ENCODE measurements around the gene UQCC3. TPM values are rescaled to one million over a fixed set of nuclear protein-coding genes. Genes with fewer than 3 reads are reported as not detected.

Gene UQCC3
- total and polyA plus RNA-seq, 2 of the 13 experiments (the other 11 are each of a cell fraction or from before 2014, with no cell fraction given) = 7.7 to 16.0 TPM

DNA sequence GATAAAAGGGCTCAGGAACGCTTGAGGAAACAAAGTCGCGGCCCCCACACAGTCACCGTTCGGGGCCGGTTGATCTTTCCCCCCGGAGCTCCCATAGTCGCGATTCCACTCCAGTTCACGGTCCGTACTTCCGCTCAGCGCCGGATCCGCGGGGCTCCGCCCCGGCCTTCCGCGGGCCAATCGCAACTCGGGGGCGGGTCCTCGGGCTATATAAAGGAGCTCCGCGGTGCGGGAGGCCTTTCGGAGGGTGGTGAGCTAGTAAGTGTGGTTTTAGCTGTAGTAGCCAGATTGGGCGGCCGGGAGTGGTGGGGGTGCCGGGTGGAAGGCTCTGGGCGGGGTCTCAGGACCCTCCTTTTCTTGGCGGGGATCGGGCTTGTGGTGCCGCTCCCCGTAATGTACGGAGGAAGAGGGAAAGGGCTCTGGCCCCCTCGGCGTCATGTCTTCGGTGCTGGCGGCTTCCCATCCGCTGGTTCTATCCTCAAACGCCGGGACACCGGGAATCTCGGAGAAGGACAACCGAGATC is 6.3 kb upstream of the UQCC3 start, which contains the start of the genes C11orf98 and CSKMT (continued):
- TF ChIP-seq, protein P1, sequence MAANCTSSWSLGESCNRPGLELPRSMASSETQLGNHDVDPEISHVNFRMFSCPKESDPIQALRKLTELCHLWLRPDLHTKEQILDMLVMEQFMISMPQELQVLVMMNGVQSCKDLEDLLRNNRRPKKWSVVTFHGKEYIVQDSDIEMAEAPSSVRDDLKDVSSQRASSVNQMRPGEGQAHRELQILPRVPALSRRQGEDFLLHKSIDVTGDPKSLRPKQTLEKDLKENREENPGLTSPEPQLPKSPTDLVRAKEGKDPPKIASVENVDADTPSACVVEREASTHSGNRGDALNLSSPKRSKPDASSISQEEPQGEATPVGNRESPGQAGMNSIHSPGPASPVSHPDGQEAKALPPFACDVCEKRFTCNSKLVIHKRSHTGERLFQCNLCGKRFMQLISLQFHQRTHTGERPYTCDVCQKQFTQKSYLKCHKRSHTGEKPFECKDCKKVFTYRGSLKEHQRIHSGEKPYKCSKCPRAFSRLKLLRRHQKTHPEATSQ (CRISPR knock-in tag; IDR thresholded peaks at IDR 0.05; ENCODE audit: borderline replicate concordance) = 0 out of 2 replicates have a peak, but pooled peaks have one; percentile 26
- TF ChIP-seq KDM1A (CRISPR knock-in tag; IDR thresholded peaks at IDR 0.05) (no peak), MEIS2 (CRISPR knock-in tag; IDR thresholded peaks at IDR 0.05) (no peak; the same call in 1 of the 2 replicates), ZBTB3 (CRISPR knock-in tag; IDR thresholded peaks at IDR 0.05; ENCODE audit: borderline replicate concordance, low read depth) (peak; percentile 86), PHF21A (CRISPR knock-in tag; IDR thresholded peaks at IDR 0.05) (peak; percentile 47; the same call in 1 of the 2 replicates), FOXJ3 (CRISPR knock-in tag; IDR thresholded peaks at IDR 0.05; ENCODE audit: borderline replicate concordance) (no peak), SETDB1 (CRISPR knock-in tag; IDR thresholded peaks at IDR 0.05; ENCODE audit: borderline replicate concordance) (no peak), ZNF180 (CRISPR knock-in tag; IDR thresholded peaks at IDR 0.05; ENCODE audit: borderline replicate concordance, low read depth) (no peak), ZNF781 (CRISPR knock-in tag; IDR thresholded peaks at IDR 0.05; ENCODE audit: borderline replicate concordance, not compliant biosample characterization) (peak; percentile 35), MZF1 (CRISPR knock-in tag; IDR thresholded peaks at IDR 0.05; ENCODE audit: borderline replicate concordance) (no peak), ZKSCAN1 (IDR thresholded peaks at IDR 0.05; ENCODE audit: low read length) (no peak), ZNF160 (CRISPR knock-in tag; IDR thresholded peaks at IDR 0.05) (peak; percentile 29; the same call in 1 of the 2 replicates), ZBTB42 (CRISPR knock-in tag; IDR thresholded peaks at IDR 0.05) (peak; percentile 76; the same call in 1 of the 2 replicates), XRCC5 (optimal IDR thresholded peaks at IDR 0.05; ENCODE audit: low read length) (peak; percentile 28), ZNF878 (CRISPR knock-in tag; IDR thresholded peaks at IDR 0.05) (no peak; the same call in none of the 2 replicates), ZNF75D (CRISPR knock-in tag; IDR thresholded peaks at IDR 0.05; ENCODE audit: borderline replicate concordance) (peak; percentile 85; the same call in 1 of the 2 replicates), RFXAP (CRISPR knock-in tag; IDR thresholded peaks at IDR 0.05; ENCODE audit: borderline replicate concordance) (peak; percentile 55; the same call in 1 of the 2 replicates), TARDBP (CRISPR knock-in tag; IDR thresholded peaks at IDR 0.05) (no peak)
- TF ChIP-seq, protein P2, sequence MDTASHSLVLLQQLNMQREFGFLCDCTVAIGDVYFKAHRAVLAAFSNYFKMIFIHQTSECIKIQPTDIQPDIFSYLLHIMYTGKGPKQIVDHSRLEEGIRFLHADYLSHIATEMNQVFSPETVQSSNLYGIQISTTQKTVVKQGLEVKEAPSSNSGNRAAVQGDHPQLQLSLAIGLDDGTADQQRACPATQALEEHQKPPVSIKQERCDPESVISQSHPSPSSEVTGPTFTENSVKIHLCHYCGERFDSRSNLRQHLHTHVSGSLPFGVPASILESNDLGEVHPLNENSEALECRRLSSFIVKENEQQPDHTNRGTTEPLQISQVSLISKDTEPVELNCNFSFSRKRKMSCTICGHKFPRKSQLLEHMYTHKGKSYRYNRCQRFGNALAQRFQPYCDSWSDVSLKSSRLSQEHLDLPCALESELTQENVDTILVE (CRISPR knock-in tag; IDR thresholded peaks at IDR 0.05) = peak; percentile 74; the same call in 1 of the 2 replicates
- TF ChIP-seq, protein P3, sequence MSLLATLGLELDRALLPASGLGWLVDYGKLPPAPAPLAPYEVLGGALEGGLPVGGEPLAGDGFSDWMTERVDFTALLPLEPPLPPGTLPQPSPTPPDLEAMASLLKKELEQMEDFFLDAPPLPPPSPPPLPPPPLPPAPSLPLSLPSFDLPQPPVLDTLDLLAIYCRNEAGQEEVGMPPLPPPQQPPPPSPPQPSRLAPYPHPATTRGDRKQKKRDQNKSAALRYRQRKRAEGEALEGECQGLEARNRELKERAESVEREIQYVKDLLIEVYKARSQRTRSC (CRISPR knock-in tag; IDR thresholded peaks at IDR 0.05; ENCODE audit: low read depth) = no peak
- TF ChIP-seq, protein P4, sequence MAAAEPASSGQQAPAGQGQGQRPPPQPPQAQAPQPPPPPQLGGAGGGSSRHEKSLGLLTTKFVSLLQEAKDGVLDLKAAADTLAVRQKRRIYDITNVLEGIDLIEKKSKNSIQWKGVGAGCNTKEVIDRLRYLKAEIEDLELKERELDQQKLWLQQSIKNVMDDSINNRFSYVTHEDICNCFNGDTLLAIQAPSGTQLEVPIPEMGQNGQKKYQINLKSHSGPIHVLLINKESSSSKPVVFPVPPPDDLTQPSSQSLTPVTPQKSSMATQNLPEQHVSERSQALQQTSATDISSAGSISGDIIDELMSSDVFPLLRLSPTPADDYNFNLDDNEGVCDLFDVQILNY (CRISPR knock-in tag; conservative IDR thresholded peaks at IDR 0.05) = no peak
- TF ChIP-seq, protein P5, sequence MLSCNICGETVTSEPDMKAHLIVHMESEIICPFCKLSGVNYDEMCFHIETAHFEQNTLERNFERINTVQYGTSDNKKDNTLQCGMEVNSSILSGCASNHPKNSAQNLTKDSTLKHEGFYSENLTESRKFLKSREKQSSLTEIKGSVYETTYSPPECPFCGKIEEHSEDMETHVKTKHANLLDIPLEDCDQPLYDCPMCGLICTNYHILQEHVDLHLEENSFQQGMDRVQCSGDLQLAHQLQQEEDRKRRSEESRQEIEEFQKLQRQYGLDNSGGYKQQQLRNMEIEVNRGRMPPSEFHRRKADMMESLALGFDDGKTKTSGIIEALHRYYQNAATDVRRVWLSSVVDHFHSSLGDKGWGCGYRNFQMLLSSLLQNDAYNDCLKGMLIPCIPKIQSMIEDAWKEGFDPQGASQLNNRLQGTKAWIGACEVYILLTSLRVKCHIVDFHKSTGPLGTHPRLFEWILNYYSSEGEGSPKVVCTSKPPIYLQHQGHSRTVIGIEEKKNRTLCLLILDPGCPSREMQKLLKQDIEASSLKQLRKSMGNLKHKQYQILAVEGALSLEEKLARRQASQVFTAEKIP (CRISPR knock-in tag; IDR thresholded peaks at IDR 0.05; ENCODE audit: borderline replicate concordance) = no peak
- TF ChIP-seq, protein P6, sequence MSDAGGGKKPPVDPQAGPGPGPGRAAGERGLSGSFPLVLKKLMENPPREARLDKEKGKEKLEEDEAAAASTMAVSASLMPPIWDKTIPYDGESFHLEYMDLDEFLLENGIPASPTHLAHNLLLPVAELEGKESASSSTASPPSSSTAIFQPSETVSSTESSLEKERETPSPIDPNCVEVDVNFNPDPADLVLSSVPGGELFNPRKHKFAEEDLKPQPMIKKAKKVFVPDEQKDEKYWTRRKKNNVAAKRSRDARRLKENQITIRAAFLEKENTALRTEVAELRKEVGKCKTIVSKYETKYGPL (CRISPR knock-in tag; IDR thresholded peaks at IDR 0.05) = no peak
